C4-2B (cell line): ENCODE data around the gene LRMDA.

Experiments used
- H3K27ac ChIP-seq: fragments of 450-650 bp; 2 replicates; pipeline ENCODE4 v1.5.1; 2017
- CTCF ChIP-seq: fragments of 450-650 bp; conservative IDR thresholded peaks from 2 replicates; pipeline ENCODE4 v1.5.1; 2017; ENCODE audit warnings: mild to moderate bottlenecking
- ZFX ChIP-seq: fragments of 450-650 bp; IDR thresholded peaks from 2 replicates; pipeline ENCODE4 v1.6.1; 2017

Gene LRMDA

GRCh38 chr10:75815066-75815465 lies 383.6 kb downstream of the LRMDA start:
- TF ChIP-seq CTCF = no peak
- no peak for TF ChIP-seq ZFX
- no peak overlapping the region for H3K27ac ChIP-seq

- TF ChIP-seq CTCF (no peak), ZFX (no peak)
- no peak overlapping the region for H3K27ac ChIP-seq
Measured at GRCh38 chr10:75817198-75817597, 385.8 kb downstream of the LRMDA start.

- TF ChIP-seq ZFX (no peak), CTCF (no peak)
- no peak overlapping the region for H3K27ac ChIP-seq
Measured at GRCh38 chr10:75818552-75818951, 387.1 kb downstream of the LRMDA start.

- no peak overlapping the region for H3K27ac ChIP-seq
- TF ChIP-seq ZFX = no peak
- TF ChIP-seq CTCF = no peak
Measured at GRCh38 chr10:75825235-75825634, 393.8 kb downstream of the LRMDA start.

- TF ChIP-seq ZFX = no peak
- no peak for TF ChIP-seq CTCF
- no peak overlapping the region for H3K27ac ChIP-seq
Measured at GRCh38 chr10:75825661-75826060, 394.2 kb downstream of the LRMDA start.

GRCh38 chr10:75826846-75827245 lies 395.4 kb downstream of the LRMDA start:
- H3K27ac ChIP-seq = no peak overlapping the region
- TF ChIP-seq ZFX (no peak), CTCF (no peak)

- TF ChIP-seq CTCF = no peak
- no peak for TF ChIP-seq ZFX
- H3K27ac ChIP-seq = no peak overlapping the region
Measured at GRCh38 chr10:75827587-75828021, 396.2 kb downstream of the LRMDA start.
